ENCODE results near the gene THRA. TPM values are rescaled to one million over a fixed set of nuclear protein-coding genes. Genes with fewer than 3 reads are reported as not detected.

Gene THRA
- polyA plus RNA-seq, 2 donors: 10.5 to 11.0 TPM

GRCh38 chr17:40056379-40057015 lies 6.3 kb upstream of the THRA start:
- H3K36me3 ChIP-seq (ENCODE audit: control insufficient read depth in 2 of 2, insufficient read depth in 2 of 2, low read length in 1 of 2): no peaks in the 10 kb centered on the region
- peaks cover 0 to 7% of the 10 kb centered on the region in 2 donors for H3K4me1 ChIP-seq (ENCODE audit: control insufficient read depth in 2 of 2, insufficient read depth in 2 of 2, low read length in 1 of 2)
- no peak overlapping the region for H3K27ac ChIP-seq (ENCODE audit: low read depth in 2 of 2, low read length in 1 of 2)
- H3K9me3 ChIP-seq (ENCODE audit: control insufficient read depth in 2 of 2, insufficient read depth in 1 of 2, low read depth in 1 of 2, low read length in 1 of 2): peaks cover 0 to 2% of the 10 kb centered on the region in 2 donors
- no peaks in the 10 kb centered on the region for H3K27me3 ChIP-seq (ENCODE audit: control insufficient read depth in 1 of 2, insufficient read depth in 2 of 2, low read length in 2 of 2)
- WGBS, 2 donors: 80 to 81% methylated on average over 6 of the region's 6 CpGs
- H3K4me3 ChIP-seq (ENCODE audit: low read depth in 1 of 2, low read length in 2 of 2): no peak overlapping the region

DNA sequence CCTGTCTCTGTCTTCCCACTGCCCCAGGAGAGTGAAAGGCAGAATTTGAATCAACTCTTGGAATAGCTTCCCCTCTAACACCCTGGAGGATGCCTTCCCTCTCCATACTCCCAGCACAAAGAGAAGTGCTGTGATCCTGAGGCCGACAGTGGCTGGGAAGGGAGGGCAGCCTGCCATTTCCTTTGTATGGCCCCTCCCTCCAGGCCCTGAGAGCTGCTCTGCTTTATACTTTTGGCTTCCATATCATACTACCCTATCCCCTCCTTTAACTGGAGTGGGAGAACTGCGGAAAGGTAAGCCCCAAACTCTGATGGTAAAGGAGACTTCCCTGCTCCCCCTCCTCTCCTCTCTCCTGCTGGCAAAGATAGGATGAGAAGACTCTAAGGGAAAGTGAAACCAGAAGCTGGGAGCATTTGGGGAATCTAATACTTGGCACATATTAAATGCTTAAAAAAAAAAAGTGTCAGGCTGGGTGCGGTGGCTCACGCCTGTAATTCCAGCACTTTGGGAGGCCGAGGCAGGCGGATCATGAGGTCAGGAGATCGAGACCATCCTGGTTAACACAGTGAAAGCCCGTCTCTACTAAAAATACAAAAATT lies 4.5 kb upstream of the THRA start:
- Histone ChIP-seq H3K9me3 (ENCODE audit: control insufficient read depth in 2 of 2, insufficient read depth in 1 of 2, low read depth in 1 of 2, low read length in 1 of 2) (peaks cover 0 to 2% of the 10 kb centered on the region in 2 donors), H3K4me1 (ENCODE audit: control insufficient read depth in 2 of 2, insufficient read depth in 2 of 2, low read length in 1 of 2) (peaks cover 0 to 9% of the 10 kb centered on the region in 2 donors), H3K36me3 (ENCODE audit: control insufficient read depth in 2 of 2, insufficient read depth in 2 of 2, low read length in 1 of 2) (no peaks in the 10 kb centered on the region), H3K27ac (ENCODE audit: low read depth in 2 of 2, low read length in 1 of 2) (peak overlapping the region; percentile 63 to 75), H3K27me3 (ENCODE audit: control insufficient read depth in 1 of 2, insufficient read depth in 2 of 2, low read length in 2 of 2) (no peaks in the 10 kb centered on the region), H3K4me3 (ENCODE audit: low read depth in 1 of 2, low read length in 2 of 2) (no peak overlapping the region)
- 33 to 40% methylated on average over 8 of the region's 8 CpGs for WGBS, 2 donors

- H3K9me3 ChIP-seq (ENCODE audit: control insufficient read depth in 2 of 2, insufficient read depth in 1 of 2, low read depth in 1 of 2, low read length in 1 of 2): peaks cover 0 to 2% of the 10 kb centered on the region in 2 donors
- WGBS, 2 donors: 95 to 100% methylated on average over 1 of the region's 1 CpG
- H3K27me3 ChIP-seq (ENCODE audit: control insufficient read depth in 1 of 2, insufficient read depth in 2 of 2, low read length in 2 of 2): no peaks in the 10 kb centered on the region
- no peak overlapping the region for H3K4me3 ChIP-seq (ENCODE audit: low read depth in 1 of 2, low read length in 2 of 2)
- H3K27ac ChIP-seq (ENCODE audit: low read depth in 2 of 2, low read length in 1 of 2): peak overlapping the region in 1 of 2 donors; percentile 63
- H3K4me1 ChIP-seq (ENCODE audit: control insufficient read depth in 2 of 2, insufficient read depth in 2 of 2, low read length in 1 of 2): peaks cover 3 to 13% of the 10 kb centered on the region in 2 donors
- no peaks in the 10 kb centered on the region for H3K36me3 ChIP-seq (ENCODE audit: control insufficient read depth in 2 of 2, insufficient read depth in 2 of 2, low read length in 1 of 2)
Observed at GRCh38 chr17:40058865-40059264, 3.9 kb upstream of the THRA start.

DNA sequence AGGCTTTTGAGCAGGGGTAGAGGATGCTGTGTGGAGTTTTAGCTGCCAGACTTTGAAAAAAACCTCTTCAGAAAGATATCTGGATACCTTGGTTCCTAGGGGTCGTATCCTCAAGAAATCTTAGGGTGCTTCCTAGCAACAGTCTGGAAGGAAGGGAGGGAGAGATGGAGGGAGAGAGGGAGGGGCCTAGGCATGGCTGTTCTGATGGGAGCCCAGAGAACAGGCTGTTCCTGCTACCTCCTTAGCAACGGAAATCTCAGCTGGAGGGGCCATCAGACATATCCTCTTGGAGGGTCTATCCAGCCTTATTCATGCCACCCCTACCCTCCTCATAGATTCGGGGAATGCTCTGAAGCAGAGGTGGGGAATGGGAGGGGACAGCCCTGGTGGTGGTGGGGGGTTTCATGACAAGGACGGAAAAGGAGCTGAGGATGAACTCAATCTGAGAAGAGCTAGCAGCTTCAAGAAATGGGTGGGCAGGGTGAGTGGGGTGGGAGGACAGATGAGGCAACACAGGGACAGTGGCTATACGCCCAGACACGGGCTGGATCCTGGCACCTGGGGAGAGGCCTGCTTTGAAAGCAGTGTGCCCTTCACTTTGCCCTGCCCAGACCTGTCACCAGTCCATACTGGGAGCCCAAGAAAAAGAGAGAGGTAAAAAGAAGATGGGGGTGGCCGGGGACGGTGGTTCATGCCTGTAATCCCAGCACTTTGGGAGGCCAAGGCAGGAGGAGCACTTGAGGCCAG lies 2.9 kb upstream of the THRA start:
- Histone ChIP-seq H3K4me3 (ENCODE audit: low read depth in 1 of 2, low read length in 2 of 2) (no peak overlapping the region), H3K27ac (ENCODE audit: low read depth in 2 of 2, low read length in 1 of 2) (no peak overlapping the region), H3K9me3 (ENCODE audit: control insufficient read depth in 2 of 2, insufficient read depth in 1 of 2, low read depth in 1 of 2, low read length in 1 of 2) (peaks cover 0 to 2% of the 10 kb centered on the region in 2 donors), H3K36me3 (ENCODE audit: control insufficient read depth in 2 of 2, insufficient read depth in 2 of 2, low read length in 1 of 2) (no peaks in the 10 kb centered on the region), H3K27me3 (ENCODE audit: control insufficient read depth in 1 of 2, insufficient read depth in 2 of 2, low read length in 2 of 2) (no peaks in the 10 kb centered on the region), H3K4me1 (ENCODE audit: control insufficient read depth in 2 of 2, insufficient read depth in 2 of 2, low read length in 1 of 2) (peaks cover 8 to 20% of the 10 kb centered on the region in 2 donors)
- 65 to 70% methylated on average over 8 of the region's 8 CpGs for WGBS, 2 donors

- 75 to 79% methylated on average over 11 of the region's 11 CpGs for WGBS, 2 donors
- H3K4me1 ChIP-seq (ENCODE audit: control insufficient read depth in 2 of 2, insufficient read depth in 2 of 2, low read length in 1 of 2): peaks cover 15 to 20% of the 10 kb centered on the region in 2 donors
- peaks cover 0 to 2% of the 10 kb centered on the region in 2 donors for H3K9me3 ChIP-seq (ENCODE audit: control insufficient read depth in 2 of 2, insufficient read depth in 1 of 2, low read depth in 1 of 2, low read length in 1 of 2)
- H3K4me3 ChIP-seq (ENCODE audit: low read depth in 1 of 2, low read length in 2 of 2): no peak overlapping the region
- H3K27ac ChIP-seq (ENCODE audit: low read depth in 2 of 2, low read length in 1 of 2): peak overlapping the region in 1 of 2 donors; percentile 47
- no peaks in the 10 kb centered on the region for H3K36me3 ChIP-seq (ENCODE audit: control insufficient read depth in 2 of 2, insufficient read depth in 2 of 2, low read length in 1 of 2)
- H3K27me3 ChIP-seq (ENCODE audit: control insufficient read depth in 1 of 2, insufficient read depth in 2 of 2, low read length in 2 of 2): no peaks in the 10 kb centered on the region
Observed at GRCh38 chr17:40060887-40061608, 1.7 kb upstream of the THRA start.

GRCh38 chr17:40061609-40062038 lies 1.1 kb upstream of the THRA start:
- 47 to 50% methylated on average over 10 of the region's 10 CpGs for WGBS, 2 donors

GRCh38 chr17:40063187-40063771 lies 514 bp downstream of the THRA start:
- Histone ChIP-seq H3K4me1 (ENCODE audit: control insufficient read depth in 2 of 2, insufficient read depth in 2 of 2, low read length in 1 of 2) (peaks cover 17 to 24% of the 10 kb centered on the region in 2 donors), H3K36me3 (ENCODE audit: control insufficient read depth in 2 of 2, insufficient read depth in 2 of 2, low read length in 1 of 2) (no peaks in the 10 kb centered on the region), H3K27ac (ENCODE audit: low read depth in 2 of 2, low read length in 1 of 2) (peak overlapping the region; percentile 65 to 87), H3K9me3 (ENCODE audit: control insufficient read depth in 2 of 2, insufficient read depth in 1 of 2, low read depth in 1 of 2, low read length in 1 of 2) (peaks cover 0 to 2% of the 10 kb centered on the region in 2 donors), H3K4me3 (ENCODE audit: low read depth in 1 of 2, low read length in 2 of 2) (peak overlapping the region; percentile 57 to 90), H3K27me3 (ENCODE audit: control insufficient read depth in 1 of 2, insufficient read depth in 2 of 2, low read length in 2 of 2) (no peaks in the 10 kb centered on the region)
- WGBS, 2 donors: 1% methylated on average over 34 to 42 of the region's 42 CpGs

More at GRCh38 chr17:40061609-40062038, 1.1 kb upstream of the THRA start:
- no peaks in the 10 kb centered on the region for H3K27me3 ChIP-seq (ENCODE audit: control insufficient read depth in 1 of 2, insufficient read depth in 2 of 2, low read length in 2 of 2)
- H3K4me1 ChIP-seq (ENCODE audit: control insufficient read depth in 2 of 2, insufficient read depth in 2 of 2, low read length in 1 of 2): peaks cover 17 to 20% of the 10 kb centered on the region in 2 donors
- H3K9me3 ChIP-seq (ENCODE audit: control insufficient read depth in 2 of 2, insufficient read depth in 1 of 2, low read depth in 1 of 2, low read length in 1 of 2): peaks cover 0 to 2% of the 10 kb centered on the region in 2 donors
- H3K36me3 ChIP-seq (ENCODE audit: control insufficient read depth in 2 of 2, insufficient read depth in 2 of 2, low read length in 1 of 2): no peaks in the 10 kb centered on the region
- no peak overlapping the region for H3K4me3 ChIP-seq (ENCODE audit: low read depth in 1 of 2, low read length in 2 of 2)
- peak overlapping the region in 1 of 2 donors; percentile 47 for H3K27ac ChIP-seq (ENCODE audit: low read depth in 2 of 2, low read length in 1 of 2)

DNA sequence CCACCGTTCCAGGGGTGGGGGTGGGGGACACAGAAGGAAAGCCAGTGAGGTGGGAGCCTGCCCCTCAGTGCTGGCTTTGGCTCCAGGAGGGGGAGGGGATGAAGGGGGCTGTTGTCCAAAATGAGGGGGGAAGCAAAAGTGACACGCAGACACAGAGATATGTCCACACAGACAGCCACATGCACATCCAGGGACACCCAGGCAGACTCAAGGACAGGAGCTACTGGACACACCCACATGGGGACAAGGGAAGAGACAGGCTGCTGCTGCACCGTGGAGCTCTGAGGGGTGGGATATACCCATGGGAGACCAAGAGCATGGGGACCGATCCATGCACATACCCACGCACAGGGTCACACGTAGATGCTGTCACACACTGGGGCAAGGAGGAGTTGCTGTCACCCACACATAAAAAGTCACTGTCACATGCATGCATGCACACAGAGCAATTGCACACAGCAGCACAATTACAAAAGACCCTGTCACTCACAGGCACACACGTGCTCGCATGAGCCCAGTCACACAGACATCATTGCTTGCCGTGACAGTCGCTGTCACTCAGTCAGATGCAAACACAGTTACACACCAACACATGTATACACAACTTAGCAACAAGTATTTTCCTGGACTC lies 1.3 kb downstream of the THRA start:
- H3K4me3 ChIP-seq (ENCODE audit: low read depth in 1 of 2, low read length in 2 of 2): peak overlapping the region; percentile 57 to 90
- H3K9me3 ChIP-seq (ENCODE audit: control insufficient read depth in 2 of 2, insufficient read depth in 1 of 2, low read depth in 1 of 2, low read length in 1 of 2): peaks cover 0 to 2% of the 10 kb centered on the region in 2 donors
- H3K36me3 ChIP-seq (ENCODE audit: control insufficient read depth in 2 of 2, insufficient read depth in 2 of 2, low read length in 1 of 2): no peaks in the 10 kb centered on the region
- peaks cover 17 to 29% of the 10 kb centered on the region in 2 donors for H3K4me1 ChIP-seq (ENCODE audit: control insufficient read depth in 2 of 2, insufficient read depth in 2 of 2, low read length in 1 of 2)
- 17 to 21% methylated on average over 10 of the region's 10 CpGs for WGBS, 2 donors
- H3K27ac ChIP-seq (ENCODE audit: low read depth in 2 of 2, low read length in 1 of 2): peak overlapping the region; percentile 65 to 87
- H3K27me3 ChIP-seq (ENCODE audit: control insufficient read depth in 1 of 2, insufficient read depth in 2 of 2, low read length in 2 of 2): no peaks in the 10 kb centered on the region
